Ascending aorta (tissue), 2 donors: Measurements from ENCODE around the gene TEX13D. TPM values are rescaled to one million over a fixed set of nuclear protein-coding genes. Genes with fewer than 3 reads are reported as not detected.

Experiments
- DNase-seq, 2 donors: peaks; one replicate each; pipeline ENCODE4 v3.0.0-alpha.2; 2019; ENCODE audit warnings: low spot score in 2 of 2
- H3K27ac ChIP-seq, 2 donors: fragments of 200-600 bp; sonication (generic); one replicate each; pipeline ENCODE4 v1.5.1; 2016 to 2017; ENCODE audit warnings: mild to moderate bottlenecking in 1 of 2
- H3K27me3 ChIP-seq: fragments of 200-600 bp; sonication (generic); one replicate; pipeline ENCODE4 v1.5.1; 2017
- H3K36me3 ChIP-seq, 2 donors: fragments of 200-600 bp; sonication (generic); one replicate each; pipeline ENCODE4 v1.5.1; 2016
- H3K4me1 ChIP-seq, 2 donors: fragments of 200-600 bp; sonication (generic); one replicate each; pipeline ENCODE4 v1.5.1; 2016 to 2017; ENCODE audit warnings: mild to moderate bottlenecking in 1 of 2
- H3K4me3 ChIP-seq, 2 donors: fragments of 200-600 bp; sonication (generic); one replicate each; pipeline ENCODE4 v1.5.1; 2016 to 2017; ENCODE audit warnings: mild to moderate bottlenecking in 1 of 2
- H3K9me3 ChIP-seq, 2 donors: fragments of 200-600 bp; sonication (generic); one replicate each; pipeline ENCODE4 v1.5.1; 2016
- CTCF ChIP-seq, 3 experiments: fragments of 200-600 bp in 2 of 3; fragments of 450-650 bp in 1 of 3; sonication (generic) in 2 of 3; IDR thresholded peaks; one replicate each; pipeline ENCODE4 v1.5.1; 2016 to 2019; ENCODE audit warnings: antibody characterized with exemption in 3 of 3, mild to moderate bottlenecking in 1 of 3, moderate library complexity in 1 of 3
- intact Hi-C: fragments of 100-400 bp; cut with DNase I; formaldehyde crosslinking; loops from one replicate; pipeline ENCODE4 v1.15.1; 2023
- total RNA-seq: library from RNA; depleted of rRNA; stranded (reverse); fragments of >200 nt; gene quantifications from one replicate; pipeline ENCODE4 v1.1.0, GENCODE V29; 2016

The TEX13D gene
- total RNA-seq, 1 donor from 2014 or later, result not detected

- H3K4me3 ChIP-seq, result no peak overlapping the region
- no peaks in the 10 kb centered on the region for H3K36me3 ChIP-seq
- H3K4me1 ChIP-seq, result no peaks in the 10 kb centered on the region
- intact Hi-C loops, result no loop called here
- DNase-seq, result no peak
- TF ChIP-seq CTCF (IDR thresholded peaks at IDR 0.05), result no peak
- no peaks in the 10 kb centered on the region for H3K27me3 ChIP-seq
- H3K9me3 ChIP-seq, result no peaks in the 10 kb centered on the region
- no peak overlapping the region for H3K27ac ChIP-seq
Measured at GRCh38 chrX:124373348-124373747, 40.9 kb downstream of the TEX13D start.

- no peaks in the 10 kb centered on the region for H3K4me1 ChIP-seq
- intact Hi-C loops, result no loop called here
- H3K4me3 ChIP-seq, result no peak overlapping the region
- H3K36me3 ChIP-seq, result no peaks in the 10 kb centered on the region
- H3K27ac ChIP-seq, result no peak overlapping the region
- TF ChIP-seq CTCF (IDR thresholded peaks at IDR 0.05), result no peak
- no peaks in the 10 kb centered on the region for H3K27me3 ChIP-seq
- H3K9me3 ChIP-seq, result no peaks in the 10 kb centered on the region
- no peak for DNase-seq
Measured at GRCh38 chrX:124378643-124379042, 46.2 kb downstream of the TEX13D start.

GRCh38 chrX:124383354-124383753 is 50.9 kb downstream of the TEX13D start:
- no peak for TF ChIP-seq CTCF (IDR thresholded peaks at IDR 0.05)
- DNase-seq, result no peak
- no peaks in the 10 kb centered on the region for H3K9me3 ChIP-seq
- no peaks in the 10 kb centered on the region for H3K4me1 ChIP-seq
- no peaks in the 10 kb centered on the region for H3K27me3 ChIP-seq
- no peaks in the 10 kb centered on the region for H3K36me3 ChIP-seq
- H3K4me3 ChIP-seq, result no peak overlapping the region
- intact Hi-C loops, result no loop called here
- H3K27ac ChIP-seq, result no peak overlapping the region

- H3K27me3 ChIP-seq, result no peaks in the 10 kb centered on the region
- TF ChIP-seq CTCF (IDR thresholded peaks at IDR 0.05), result no peak
- H3K4me3 ChIP-seq, result no peak overlapping the region
- H3K27ac ChIP-seq, result no peak overlapping the region
- DNase-seq, result no peak
- H3K36me3 ChIP-seq, result no peaks in the 10 kb centered on the region
- H3K4me1 ChIP-seq, result no peaks in the 10 kb centered on the region
- intact Hi-C loops, result no loop called here
- no peaks in the 10 kb centered on the region for H3K9me3 ChIP-seq
Measured at GRCh38 chrX:124386401-124386800, 53.9 kb downstream of the TEX13D start.

Other genes starting within 250 kb of the TEX13D start
- gene SH2D1A, start 13.9 kb downstream of the TEX13D start, total RNA-seq, result not detected